Stimulated activated CD4-positive, alpha-beta T cell treated with anti-CD3 and anti-CD28 coated beads, Interleukin-12 subunit alpha, Interleukin-12 subunit beta, amount 100 ng/mL, for 48 hours (primary cell): ENCODE data around the gene HDAC7.

Experiments
- DNase-seq, 3 donors: peaks; one replicate each; pipeline ENCODE4 v3.0.0-alpha.2; 2020; ENCODE audit warnings: low read depth in 2 of 3, low spot score in 1 of 3

Gene HDAC7

DNA sequence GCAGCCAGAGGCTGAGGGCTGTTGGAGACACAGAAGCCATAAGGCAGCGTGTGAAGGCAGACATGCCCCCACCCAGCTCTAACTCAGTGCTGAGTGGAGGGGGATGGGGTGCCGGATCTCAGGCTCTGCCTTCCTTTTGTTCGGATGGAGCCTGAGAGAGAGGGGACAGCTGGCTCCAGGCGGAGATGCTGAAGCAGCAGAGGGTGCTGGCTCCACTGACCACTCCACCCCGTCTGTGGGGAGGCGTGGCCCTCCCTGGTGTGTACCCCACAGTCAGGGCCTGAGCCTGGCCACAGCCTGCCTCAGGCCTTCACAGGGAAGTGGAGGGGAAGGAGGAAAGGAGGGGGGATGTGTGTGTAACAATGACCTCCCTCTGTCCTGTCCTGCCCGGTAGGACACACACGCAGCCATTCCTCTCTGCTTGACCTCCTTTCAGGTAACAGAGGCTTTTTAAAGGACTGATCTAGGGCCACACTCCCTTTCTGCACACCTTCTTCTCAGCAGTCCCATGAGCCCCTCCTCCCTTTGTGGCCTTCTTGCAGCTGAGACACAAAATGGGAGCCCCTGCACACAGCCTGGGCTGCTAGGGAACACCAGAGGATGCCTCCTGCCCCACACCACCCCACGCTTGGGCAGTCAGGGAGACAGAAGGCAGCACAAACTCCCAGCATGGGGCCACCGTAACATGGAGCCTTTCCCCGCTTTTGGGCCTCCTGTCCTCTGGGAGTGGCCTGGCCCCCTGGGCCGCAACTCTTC is 84.8 kb downstream of the HDAC7 start:
- DNase-seq = no peak

DNA sequence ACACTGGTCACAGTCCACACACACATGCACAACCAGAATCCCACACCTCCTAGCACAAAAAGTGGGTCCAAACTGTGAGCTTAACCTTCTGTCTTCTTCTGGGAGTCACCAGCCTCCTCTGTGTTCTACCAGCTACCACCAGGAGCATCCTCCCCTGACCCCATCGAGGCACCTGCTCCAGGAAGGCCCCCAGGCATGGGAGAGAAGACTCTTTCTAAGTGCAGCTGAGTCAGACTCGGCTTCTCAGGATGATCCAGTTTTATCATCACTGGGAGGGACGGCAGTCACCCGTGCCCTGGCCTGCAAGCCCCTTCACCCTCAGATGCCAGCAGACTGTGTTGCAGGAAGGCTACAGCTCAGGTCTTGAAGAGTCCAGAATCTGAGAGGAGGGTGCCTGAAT is 86.6 kb downstream of the HDAC7 start:
- no peak for DNase-seq
